ENCODE results near the gene DPYD.

DPYD gene

DNA sequence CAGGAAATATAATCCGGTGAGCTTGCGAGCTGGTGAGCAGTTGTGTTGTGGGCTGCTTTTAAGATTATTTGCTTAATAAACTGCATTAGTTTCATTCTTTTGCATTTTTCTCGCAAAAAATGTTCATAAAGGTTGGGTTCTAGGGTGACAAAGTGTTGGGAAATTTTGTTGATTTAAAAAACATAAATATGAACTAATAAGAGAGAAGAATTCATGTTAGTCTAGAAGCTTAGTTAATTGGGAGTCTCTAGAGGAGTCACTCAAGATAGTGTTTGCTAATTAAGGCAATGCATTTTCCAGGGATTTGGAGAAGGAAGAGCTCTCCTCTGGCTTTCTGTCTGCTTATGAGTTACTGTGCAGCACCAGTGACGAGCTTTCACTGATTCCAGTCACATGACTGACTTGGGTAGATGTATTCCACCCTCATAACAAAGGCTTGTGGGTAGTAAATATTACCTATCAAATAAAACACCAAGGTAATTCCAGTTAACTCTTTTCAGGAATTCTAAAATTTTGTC, 782.3 kb downstream of the DPYD start:
- peaks cover 3% of the 10 kb centered on the region for H3K4me1 ChIP-seq (ENCODE audit: insufficient read depth, poor library complexity, severe bottlenecking)
- no peaks in the 10 kb centered on the region for H3K36me3 ChIP-seq (ENCODE audit: low read depth)
- H3K4me3 ChIP-seq (ENCODE audit: severe bottlenecking) = no peak overlapping the region
- peak; percentile 52 for TF ChIP-seq CTCF (IDR thresholded peaks at IDR 0.05; ENCODE audit: poor library complexity, severe bottlenecking)
- H3K27me3 ChIP-seq (ENCODE audit: insufficient read depth, poor library complexity, severe bottlenecking) = no peaks in the 10 kb centered on the region
- H3K9me3 ChIP-seq (ENCODE audit: severe bottlenecking) = no peaks in the 10 kb centered on the region
- ATAC-seq (ENCODE audit: low read depth) (no peak), DNase-seq (ENCODE audit: low spot score) (no peak)
- no peak overlapping the region for H3K27ac ChIP-seq (ENCODE audit: poor library complexity, severe bottlenecking)

- Histone ChIP-seq H3K36me3 (ENCODE audit: low read depth) (no peaks in the 10 kb centered on the region), H3K27me3 (ENCODE audit: insufficient read depth, poor library complexity, severe bottlenecking) (no peaks in the 10 kb centered on the region), H3K27ac (ENCODE audit: poor library complexity, severe bottlenecking) (no peak overlapping the region), H3K4me1 (ENCODE audit: insufficient read depth, poor library complexity, severe bottlenecking) (no peaks in the 10 kb centered on the region), H3K4me3 (ENCODE audit: severe bottlenecking) (no peak overlapping the region), H3K9me3 (ENCODE audit: severe bottlenecking) (no peaks in the 10 kb centered on the region)
- no peak for DNase-seq (ENCODE audit: low spot score)
- TF ChIP-seq CTCF (IDR thresholded peaks at IDR 0.05; ENCODE audit: poor library complexity, severe bottlenecking) = peak; percentile 79
- ATAC-seq (ENCODE audit: low read depth) = peak; percentile 92
Measured at GRCh38 chr1:97137862-97138514, 782.8 kb downstream of the DPYD start.

GRCh38 chr1:97136996-97137395, 783.8 kb downstream of the DPYD start:
- ATAC-seq (ENCODE audit: low read depth) (no peak), DNase-seq (ENCODE audit: low spot score) (no peak)
- no peaks in the 10 kb centered on the region for H3K27me3 ChIP-seq (ENCODE audit: insufficient read depth, poor library complexity, severe bottlenecking)
- H3K36me3 ChIP-seq (ENCODE audit: low read depth) = no peaks in the 10 kb centered on the region
- H3K4me1 ChIP-seq (ENCODE audit: insufficient read depth, poor library complexity, severe bottlenecking) = no peaks in the 10 kb centered on the region
- no peaks in the 10 kb centered on the region for H3K9me3 ChIP-seq (ENCODE audit: severe bottlenecking)
- H3K4me3 ChIP-seq (ENCODE audit: severe bottlenecking) = no peak overlapping the region
- H3K27ac ChIP-seq (ENCODE audit: poor library complexity, severe bottlenecking) = no peak overlapping the region
- TF ChIP-seq CTCF (IDR thresholded peaks at IDR 0.05; ENCODE audit: poor library complexity, severe bottlenecking) = no peak

DNA sequence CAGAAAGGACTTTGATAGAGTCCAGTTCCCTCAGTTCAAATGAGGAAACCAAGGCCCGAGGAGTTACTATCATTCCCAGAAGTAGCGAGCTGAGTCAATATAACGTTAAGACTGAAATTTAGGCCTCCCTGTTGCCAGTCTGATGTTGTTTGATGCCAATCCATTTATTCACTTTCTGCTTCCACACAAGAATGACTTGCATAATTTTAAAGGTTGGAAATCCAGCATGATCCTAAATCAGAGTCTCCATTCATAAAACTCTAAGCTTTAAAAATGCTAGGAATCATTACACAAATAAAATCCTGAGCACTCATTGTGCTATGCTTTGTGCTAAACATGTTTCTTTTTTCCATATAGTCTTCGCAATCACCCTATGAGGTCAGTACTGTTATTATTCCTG, 784.9 kb downstream of the DPYD start:
- no peaks in the 10 kb centered on the region for H3K36me3 ChIP-seq (ENCODE audit: low read depth)
- TF ChIP-seq CTCF (IDR thresholded peaks at IDR 0.05; ENCODE audit: poor library complexity, severe bottlenecking) = no peak

DNA sequence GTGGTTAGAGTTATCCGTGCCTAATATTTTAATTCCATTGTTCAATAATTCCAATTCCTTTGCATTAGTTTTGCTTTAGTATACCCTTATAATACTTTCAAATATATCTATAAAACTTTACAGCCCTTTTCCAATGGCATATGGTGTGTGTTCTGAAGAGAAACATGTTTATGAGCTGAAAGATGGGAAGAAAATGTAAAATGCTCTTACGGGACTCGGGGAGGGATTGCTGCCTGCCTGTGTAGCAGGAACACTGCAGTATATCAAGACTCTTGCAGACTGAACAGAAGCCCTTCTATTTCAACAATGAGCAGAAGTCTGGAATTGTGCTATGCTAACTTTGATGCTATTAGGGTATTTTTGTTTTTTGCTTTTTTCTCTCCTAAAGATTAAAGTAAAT, 792.4 kb downstream of the DPYD start:
- ATAC-seq (ENCODE audit: low read depth) (no peak), DNase-seq (ENCODE audit: low spot score) (no peak)
- no peaks in the 10 kb centered on the region for H3K4me1 ChIP-seq (ENCODE audit: insufficient read depth, poor library complexity, severe bottlenecking)
- no peak overlapping the region for H3K4me3 ChIP-seq (ENCODE audit: severe bottlenecking)
- no peak for TF ChIP-seq CTCF (IDR thresholded peaks at IDR 0.05; ENCODE audit: poor library complexity, severe bottlenecking)
- H3K27me3 ChIP-seq (ENCODE audit: insufficient read depth, poor library complexity, severe bottlenecking) = no peaks in the 10 kb centered on the region
- H3K27ac ChIP-seq (ENCODE audit: poor library complexity, severe bottlenecking) = no peak overlapping the region
- H3K9me3 ChIP-seq (ENCODE audit: severe bottlenecking) = no peaks in the 10 kb centered on the region
- no peaks in the 10 kb centered on the region for H3K36me3 ChIP-seq (ENCODE audit: low read depth)

More for the DNA sequence above, 784.9 kb downstream of the DPYD start:
- Histone ChIP-seq H3K27me3 (ENCODE audit: insufficient read depth, poor library complexity, severe bottlenecking) (no peaks in the 10 kb centered on the region), H3K9me3 (ENCODE audit: severe bottlenecking) (no peaks in the 10 kb centered on the region), H3K4me1 (ENCODE audit: insufficient read depth, poor library complexity, severe bottlenecking) (no peaks in the 10 kb centered on the region), H3K27ac (ENCODE audit: poor library complexity, severe bottlenecking) (no peak overlapping the region), H3K4me3 (ENCODE audit: severe bottlenecking) (no peak overlapping the region)
- ATAC-seq (ENCODE audit: low read depth) (no peak), DNase-seq (ENCODE audit: low spot score) (no peak)

All from RWPE2 (cell line).